Measurements from ENCODE around the gene HS3ST4. TPM values are rescaled to one million over a fixed set of nuclear protein-coding genes. Genes with fewer than 3 reads are reported as not detected.

HS3ST4 gene
- total and polyA plus RNA-seq, 2 donors (not counting 3 experiments of a cell fraction or from before 2014, with no cell fraction given) = not detected

- H3K4me1 ChIP-seq (ENCODE audit: control insufficient read depth, extremely low read depth, insufficient read depth, low read length) = no peaks in the 10 kb centered on the region
- intact Hi-C loops (cut with micrococcal nuclease) = no loop called here
- FAIRE-seq = no peak
Measured at GRCh38 chr16:25707553-25707952, 15.8 kb downstream of the HS3ST4 start.

GRCh38 chr16:25707982-25708583 lies 16.3 kb downstream of the HS3ST4 start:
- H3K9me3 ChIP-seq (replicated peaks; ENCODE audit: control insufficient read depth, insufficient read depth, low read length) = no peaks in the 10 kb centered on the region
- no peaks in the 10 kb centered on the region for H4K20me1 ChIP-seq (replicated peaks; ENCODE audit: control insufficient read depth, extremely low read depth, insufficient read depth, low read length)
- dilution Hi-C loops (cut with MboI; ENCODE audit: extremely low pct_ligation_motif_present, low sequenced_read_pairs) = no loop called here
- H2AFZ ChIP-seq (ENCODE audit: low read depth, low read length) = no peak overlapping the region
- no peaks in the 10 kb centered on the region for H3K9me1 ChIP-seq (replicated peaks; ENCODE audit: control insufficient read depth, extremely low read depth, insufficient read depth, low read length)
- intact Hi-C loops (cut with micrococcal nuclease) = no loop called here
- DNase-seq (ENCODE audit: low read depth, low spot score) (no peak), FAIRE-seq (peak; percentile 24)
- H3K27ac ChIP-seq (ENCODE audit: insufficient read depth, low read depth, low read length) = no peak overlapping the region
- H3K36me3 ChIP-seq (ENCODE audit: control insufficient read depth in 2 of 2, extremely low read depth in 1 of 2, insufficient read depth in 2 of 2, low read length in 2 of 2) = no peaks in the 10 kb centered on the region
- ChIA-PET POLR2A (no interaction called here), CTCF (interaction anchor here (0.6 kb wide), 1 partner anchor 431 kb away, joined by 3 read pairs; no protein-coding TSS in a partner anchor)
- no peak overlapping the region for H3K4me2 ChIP-seq (ENCODE audit: insufficient read depth, low read length)
- TF ChIP-seq CTCF (IDR thresholded peaks at IDR 0.05; ENCODE audit: extremely low read depth in 1 of 2, insufficient read depth in 1 of 2, low read depth in 1 of 2, low read length in 2 of 2) (peak; percentile 9 to 23), GATA2 (IDR thresholded peaks at IDR 0.05; ENCODE audit: insufficient read depth, insufficient read length, low read depth, low read length) (no peak)
- no peaks in the 10 kb centered on the region for H3K4me1 ChIP-seq (ENCODE audit: control insufficient read depth, extremely low read depth, insufficient read depth, low read length)
- H3K27me3 ChIP-seq (ENCODE audit: control insufficient read depth in 2 of 2, insufficient read depth in 2 of 2, low read length in 2 of 2) = no peaks in the 10 kb centered on the region
- H3K9ac ChIP-seq (replicated peaks; ENCODE audit: extremely low read depth, insufficient read depth, low read length) = no peak overlapping the region
- H3K4me3 ChIP-seq (replicated peaks in 1 of 3; ENCODE audit: insufficient read depth in 1 of 3, low read depth in 1 of 3, low read length in 3 of 3) = no peak overlapping the region
- BruUV-seq (replicated peaks) = no TSS peak
- H3K79me2 ChIP-seq (ENCODE audit: control insufficient read depth, insufficient read depth, low read length) = no peaks in the 10 kb centered on the region

More at GRCh38 chr16:25707553-25707952, 15.8 kb downstream of the HS3ST4 start:
- H3K9ac ChIP-seq (replicated peaks; ENCODE audit: extremely low read depth, insufficient read depth, low read length) = no peak overlapping the region
- ChIA-PET POLR2A (no interaction called here), CTCF (no interaction called here)
- H3K4me3 ChIP-seq (replicated peaks in 1 of 3; ENCODE audit: insufficient read depth in 1 of 3, low read depth in 1 of 3, low read length in 3 of 3) = no peak overlapping the region
- H3K9me3 ChIP-seq (replicated peaks; ENCODE audit: control insufficient read depth, insufficient read depth, low read length) = no peaks in the 10 kb centered on the region
- no peak overlapping the region for H3K27ac ChIP-seq (ENCODE audit: insufficient read depth, low read depth, low read length)
- H3K9me1 ChIP-seq (replicated peaks; ENCODE audit: control insufficient read depth, extremely low read depth, insufficient read depth, low read length) = no peaks in the 10 kb centered on the region
- H3K4me2 ChIP-seq (ENCODE audit: insufficient read depth, low read length) = no peak overlapping the region
- dilution Hi-C loops (cut with MboI; ENCODE audit: extremely low pct_ligation_motif_present, low sequenced_read_pairs) = no loop called here
- no peaks in the 10 kb centered on the region for H4K20me1 ChIP-seq (replicated peaks; ENCODE audit: control insufficient read depth, extremely low read depth, insufficient read depth, low read length)
- no peak for TF ChIP-seq JUN (IDR thresholded peaks at IDR 0.05; ENCODE audit: borderline replicate concordance, insufficient read depth, insufficient read length, low read depth)
- TF ChIP-seq EZH2 (IDR thresholded peaks at IDR 0.05; ENCODE audit: borderline replicate concordance, low read depth, low read length, severe bottlenecking) = no peak
- TF ChIP-seq MAX (IDR thresholded peaks at IDR 0.05; ENCODE audit: insufficient read depth, insufficient read length) = no peak
- TF ChIP-seq GATA2 (IDR thresholded peaks at IDR 0.05; ENCODE audit: insufficient read depth, insufficient read length, low read depth, low read length) = no peak
- H2AFZ ChIP-seq (ENCODE audit: low read depth, low read length) = no peak overlapping the region
- DNase-seq (ENCODE audit: low read depth, low spot score) = no peak
- H3K79me2 ChIP-seq (ENCODE audit: control insufficient read depth, insufficient read depth, low read length) = no peaks in the 10 kb centered on the region
- no TSS peak for BruUV-seq (replicated peaks)
- no peaks in the 10 kb centered on the region for H3K36me3 ChIP-seq (ENCODE audit: control insufficient read depth in 2 of 2, extremely low read depth in 1 of 2, insufficient read depth in 2 of 2, low read length in 2 of 2)
- H3K27me3 ChIP-seq (ENCODE audit: control insufficient read depth in 2 of 2, insufficient read depth in 2 of 2, low read length in 2 of 2) = no peaks in the 10 kb centered on the region

All from endothelial cell of umbilical vein (primary cell).